SU-DHL-6 (cell line): ENCODE results near the gene HUS1B.

Source experiments
- H2AFZ ChIP-seq: fragments of 200-600 bp; sonication (generic); 2 replicates; pipeline ENCODE4 v1.6.1; 2014; ENCODE audit warnings: low read depth, mild to moderate bottlenecking, moderate library complexity, mixed read lengths, antibody characterized with exemption, low read length; ENCODE audit not compliant: severe bottlenecking
- H3F3A ChIP-seq: fragments of 200-600 bp; shearing (Covaris generic); 2 replicates; pipeline ENCODE4 v1.6.0; 2016; ENCODE audit warnings: antibody characterized with exemption, mild to moderate bottlenecking; ENCODE audit not compliant: insufficient read depth
- H3K27ac ChIP-seq: fragments of 200-600 bp; sonication (generic); 2 replicates; pipeline ENCODE4 v1.5.1; 2016; ENCODE audit warnings: low read depth, mild to moderate bottlenecking, low read length, moderate library complexity, mixed read lengths
- H3K27me3 ChIP-seq: fragments of 200-600 bp; sonication (generic), shearing (Covaris generic); 2 replicates; pipeline ENCODE4 v1.6.0; 2014; ENCODE audit warnings: mild to moderate bottlenecking, low read length
- H3K36me3 ChIP-seq: fragments of 200-600 bp; sonication (generic); 2 replicates; pipeline ENCODE4 v1.6.1; 2014; ENCODE audit warnings: mild to moderate bottlenecking, low read length, mixed read lengths
- H3K4me2 ChIP-seq: fragments of 300-600, 200-600 bp; shearing (Covaris generic), sonication (generic); 2 replicates; pipeline ENCODE4 v1.6.0; 2014; ENCODE audit warnings: low read length, low read depth, mild to moderate bottlenecking; ENCODE audit not compliant: poor library complexity, severe bottlenecking
- H3K4me3 ChIP-seq: fragments of 200-600 bp; sonication (generic); 2 replicates; pipeline ENCODE4 v1.5.1; 2014; ENCODE audit warnings: antibody characterized with exemption, low read length, mild to moderate bottlenecking, mixed read lengths; ENCODE audit not compliant: insufficient read depth, poor library complexity, severe bottlenecking
- H3K79me2 ChIP-seq: fragments of 200-600 bp; sonication (generic); 2 replicates; pipeline ENCODE4 v1.6.1; 2014; ENCODE audit warnings: mild to moderate bottlenecking, low read length, moderate library complexity; ENCODE audit not compliant: insufficient read depth
- H3K9ac ChIP-seq: fragments of 200-600 bp; sonication (generic); 2 replicates; pipeline ENCODE4 v1.7.0; 2014; ENCODE audit warnings: mild to moderate bottlenecking, low read length
- H3K9me2 ChIP-seq: fragments of 200-600 bp; sonication (generic); replicated peaks from 2 replicates; pipeline ENCODE4 v1.6.1; 2014; ENCODE audit warnings: low read length; ENCODE audit not compliant: insufficient read depth
- H3K9me3 ChIP-seq: fragments of 200-600 bp; sonication (generic); 2 replicates; pipeline ENCODE4 v1.6.1; 2014; ENCODE audit warnings: low read length, mixed read lengths; ENCODE audit not compliant: insufficient read depth
- H4K20me1 ChIP-seq: fragments of 200-600 bp; sonication (generic); 2 replicates; pipeline ENCODE4 v1.6.1; 2014; ENCODE audit warnings: low read depth, mild to moderate bottlenecking, antibody characterized with exemption, low read length, moderate library complexity, mixed read lengths
- EZH2phosphoT487 ChIP-seq: fragments of 200-600 bp; sonication (generic), shearing (Covaris generic); conservative IDR thresholded peaks from 2 replicates; pipeline ENCODE4 v1.6.1; 2018; ENCODE audit warnings: mild to moderate bottlenecking, antibody characterized with exemption, low read length, moderate library complexity, mixed read lengths
- TF ChIP-seq, protein P1 (sequence below): fragments of 200-600 bp; sonication (generic); IDR thresholded peaks from one replicate; pipeline ENCODE4 v1.5.1; 2017; ENCODE audit warnings: antibody characterized with exemption, mild to moderate bottlenecking, low read length, moderate library complexity; ENCODE audit not compliant: insufficient read depth, poor library complexity, severe bottlenecking

Gene HUS1B

DNA sequence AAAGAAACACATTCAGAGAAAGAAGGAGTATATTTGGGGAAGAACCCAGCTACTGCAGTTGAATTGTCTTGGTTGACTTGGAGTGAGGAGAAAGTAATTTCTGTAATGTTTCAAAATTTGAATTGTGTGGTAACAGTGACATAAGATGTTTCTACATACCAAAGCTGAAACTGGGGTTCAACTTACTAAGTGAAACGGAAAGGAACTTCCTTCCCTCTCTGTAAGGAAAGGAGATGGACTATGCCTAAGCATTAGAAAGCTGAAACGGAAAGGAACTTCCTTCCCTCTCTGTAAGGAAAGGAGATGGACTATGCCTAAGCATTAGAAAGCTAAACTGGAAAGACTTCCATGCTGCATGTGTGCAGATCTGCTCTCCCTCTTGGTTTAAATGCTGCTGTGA, 46.0 kb downstream of the HUS1B start:
- no peaks in the 10 kb centered on the region for H3K9me2 ChIP-seq
- H3K9me3 ChIP-seq: no peaks in the 10 kb centered on the region
- H3K4me2 ChIP-seq: no peak overlapping the region
- H2AFZ ChIP-seq: no peak overlapping the region
- no peaks in the 10 kb centered on the region for H3K79me2 ChIP-seq
- H3K27me3 ChIP-seq: no peaks in the 10 kb centered on the region
- H3F3A ChIP-seq: no peaks in the 10 kb centered on the region
- no peak overlapping the region for H3K27ac ChIP-seq
- peaks cover 16% of the 10 kb centered on the region; the same call in 1 of the 2 replicates for H3K36me3 ChIP-seq
- H4K20me1 ChIP-seq: no peaks in the 10 kb centered on the region
- H3K9ac ChIP-seq: no peak overlapping the region
- H3K4me3 ChIP-seq: no peak overlapping the region
- no peak for TF ChIP-seq EZH2phosphoT487
- TF ChIP-seq, protein P1, sequence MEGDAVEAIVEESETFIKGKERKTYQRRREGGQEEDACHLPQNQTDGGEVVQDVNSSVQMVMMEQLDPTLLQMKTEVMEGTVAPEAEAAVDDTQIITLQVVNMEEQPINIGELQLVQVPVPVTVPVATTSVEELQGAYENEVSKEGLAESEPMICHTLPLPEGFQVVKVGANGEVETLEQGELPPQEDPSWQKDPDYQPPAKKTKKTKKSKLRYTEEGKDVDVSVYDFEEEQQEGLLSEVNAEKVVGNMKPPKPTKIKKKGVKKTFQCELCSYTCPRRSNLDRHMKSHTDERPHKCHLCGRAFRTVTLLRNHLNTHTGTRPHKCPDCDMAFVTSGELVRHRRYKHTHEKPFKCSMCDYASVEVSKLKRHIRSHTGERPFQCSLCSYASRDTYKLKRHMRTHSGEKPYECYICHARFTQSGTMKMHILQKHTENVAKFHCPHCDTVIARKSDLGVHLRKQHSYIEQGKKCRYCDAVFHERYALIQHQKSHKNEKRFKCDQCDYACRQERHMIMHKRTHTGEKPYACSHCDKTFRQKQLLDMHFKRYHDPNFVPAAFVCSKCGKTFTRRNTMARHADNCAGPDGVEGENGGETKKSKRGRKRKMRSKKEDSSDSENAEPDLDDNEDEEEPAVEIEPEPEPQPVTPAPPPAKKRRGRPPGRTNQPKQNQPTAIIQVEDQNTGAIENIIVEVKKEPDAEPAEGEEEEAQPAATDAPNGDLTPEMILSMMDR: no peak

DNA sequence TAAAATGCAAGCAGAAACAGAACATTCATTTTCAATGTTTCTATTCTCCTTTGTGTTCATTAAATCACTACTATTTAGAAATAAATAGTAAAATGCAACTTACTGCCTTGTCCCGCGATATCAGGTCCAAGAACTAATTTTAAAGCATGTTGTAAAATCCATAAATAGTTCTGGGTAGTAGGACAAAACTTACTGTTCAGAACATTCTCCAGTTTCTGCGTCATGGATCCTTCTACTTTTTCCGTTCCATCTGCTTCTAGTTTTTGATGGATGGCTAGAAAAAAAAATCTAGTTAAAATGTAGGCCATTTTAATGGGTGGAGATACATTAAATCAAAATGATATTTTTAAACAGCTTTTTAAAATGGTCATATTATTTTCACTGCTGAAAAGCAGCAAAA, 47.0 kb downstream of the HUS1B start:
- Histone ChIP-seq H3K36me3 (peaks cover 16% of the 10 kb centered on the region; the same call in 1 of the 2 replicates), H3K27ac (no peak overlapping the region), H3K27me3 (no peaks in the 10 kb centered on the region), H3K9me3 (no peaks in the 10 kb centered on the region), H3K9ac (no peak overlapping the region), H4K20me1 (no peaks in the 10 kb centered on the region), H3K4me3 (no peak overlapping the region), H2AFZ (no peak overlapping the region), H3K9me2 (no peaks in the 10 kb centered on the region), H3K4me2 (no peak overlapping the region), H3K79me2 (no peaks in the 10 kb centered on the region), H3F3A (no peaks in the 10 kb centered on the region)
- TF ChIP-seq, protein P1: no peak
- no peak for TF ChIP-seq EZH2phosphoT487

DNA sequence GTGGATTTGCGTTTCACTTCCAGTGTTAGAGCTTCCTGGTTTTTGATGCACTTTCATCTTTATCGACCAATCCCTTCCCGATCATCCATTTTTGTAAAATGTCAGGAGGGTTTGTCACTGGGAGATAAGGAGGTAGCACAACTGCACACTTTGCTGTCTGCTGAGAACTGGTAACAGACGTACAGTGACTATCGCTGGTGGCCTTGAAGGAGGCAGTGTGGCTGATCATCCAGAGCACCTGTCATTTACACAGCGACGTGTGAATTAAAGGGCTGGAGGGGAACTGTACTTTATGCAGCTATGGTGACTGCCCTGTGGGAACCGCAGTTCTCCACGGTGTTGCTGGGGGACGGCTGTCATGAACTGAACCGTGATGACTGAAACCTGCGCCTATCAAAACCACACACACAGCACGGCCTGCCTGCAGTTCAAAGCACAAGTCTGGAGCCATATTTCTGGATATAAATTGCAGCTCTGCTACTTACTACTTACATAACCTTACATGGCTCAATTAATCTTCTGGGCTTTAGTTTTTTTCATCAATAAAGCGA, 50.0 kb downstream of the HUS1B start:
- H3K9me3 ChIP-seq: no peaks in the 10 kb centered on the region
- H3K79me2 ChIP-seq: no peaks in the 10 kb centered on the region
- no peak overlapping the region for H3K4me2 ChIP-seq
- peaks cover 16% of the 10 kb centered on the region; the same call in 1 of the 2 replicates for H3K36me3 ChIP-seq
- no peak overlapping the region for H3K27ac ChIP-seq
- H4K20me1 ChIP-seq: no peaks in the 10 kb centered on the region
- TF ChIP-seq EZH2phosphoT487: no peak
- TF ChIP-seq, protein P1: no peak
- no peaks in the 10 kb centered on the region for H3K9me2 ChIP-seq
- no peak overlapping the region for H3K9ac ChIP-seq
- no peaks in the 10 kb centered on the region for H3F3A ChIP-seq
- no peak overlapping the region for H2AFZ ChIP-seq
- no peak overlapping the region for H3K4me3 ChIP-seq
- H3K27me3 ChIP-seq: no peaks in the 10 kb centered on the region
